ENCODE data around the gene RUNX2. TPM values are rescaled to one million over a fixed set of nuclear protein-coding genes. Genes with fewer than 3 reads are reported as not detected.

Gene RUNX2
- polyA plus RNA-seq, 1 donor from 2014 or later, result not detected

DNA sequence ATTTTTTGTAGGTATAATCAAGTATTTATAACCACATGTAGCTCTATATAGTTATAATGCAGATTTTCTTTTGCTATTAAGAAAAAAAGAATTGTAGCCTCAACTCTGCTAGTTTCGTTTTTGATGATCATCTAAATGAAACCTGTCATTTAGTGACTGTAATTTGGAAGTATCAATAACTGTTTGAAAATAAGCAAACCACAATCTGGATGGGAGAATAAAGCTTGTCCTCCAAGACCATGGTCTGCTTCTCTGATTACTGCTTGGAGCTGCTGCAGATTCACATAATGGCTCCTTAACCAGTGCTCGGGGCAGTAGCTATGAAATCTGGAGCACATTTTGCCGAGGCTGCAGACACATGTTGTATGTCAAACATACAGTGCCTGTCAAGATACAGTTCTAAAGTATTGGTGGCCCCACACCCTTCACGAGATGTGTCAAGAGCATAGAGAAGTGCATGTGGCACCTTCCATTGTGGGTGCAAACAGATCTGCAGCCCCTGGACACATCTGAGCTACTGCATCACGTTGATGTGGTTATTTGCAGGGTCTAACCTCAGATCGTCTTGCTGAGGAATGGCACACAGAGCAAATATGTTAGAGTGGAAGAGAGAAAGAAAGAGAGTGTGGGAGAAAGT lies 305.3 kb downstream of the RUNX2 start:
- Histone ChIP-seq H3F3A (ENCODE audit: insufficient read depth, low read length, poor library complexity, severe bottlenecking) (no peaks in the 10 kb centered on the region), H3K27me3 (ENCODE audit: insufficient read depth, low read depth, low read length) (no peaks in the 10 kb centered on the region), H3K27ac (ENCODE audit: low read length) (no peak overlapping the region), H4K20me1 (ENCODE audit: insufficient read depth) (no peaks in the 10 kb centered on the region), H2AFZ (ENCODE audit: low read depth, low read length) (no peak overlapping the region), H3K4me3 (ENCODE audit: low read length) (no peak overlapping the region), H3K36me3 (ENCODE audit: insufficient read depth, low read length) (no peaks in the 10 kb centered on the region), H3K9me2 (ENCODE audit: insufficient read depth, low read length) (no peaks in the 10 kb centered on the region), H3K9me3 (ENCODE audit: low read length) (no peaks in the 10 kb centered on the region), H3K79me2 (replicated peaks; ENCODE audit: insufficient read depth, low read length) (no peaks in the 10 kb centered on the region), H3K4me2 (ENCODE audit: low read length) (no peak overlapping the region), H3K9ac (ENCODE audit: low read length) (no peak overlapping the region)
- TF ChIP-seq RAD21 (conservative IDR thresholded peaks at IDR 0.05) (no peak), EZH2 (IDR thresholded peaks at IDR 0.05; ENCODE audit: borderline replicate concordance, insufficient read depth, low read length, poor library complexity, severe bottlenecking) (no peak), MXI1 (conservative IDR thresholded peaks at IDR 0.05; ENCODE audit: poor library complexity, severe bottlenecking) (no peak), TAF1 (IDR thresholded peaks at IDR 0.05; ENCODE audit: low read depth) (no peak), SMC3 (conservative IDR thresholded peaks at IDR 0.05; ENCODE audit: poor library complexity) (no peak), EP300 (conservative IDR thresholded peaks at IDR 0.05; ENCODE audit: poor library complexity, severe bottlenecking) (no peak), CTCF (IDR thresholded peaks at IDR 0.05; ENCODE audit: poor library complexity, severe bottlenecking) (no peak), POLR2AphosphoS5 (IDR thresholded peaks at IDR 0.05) (no peak)
- TF ChIP-seq, protein P1, sequence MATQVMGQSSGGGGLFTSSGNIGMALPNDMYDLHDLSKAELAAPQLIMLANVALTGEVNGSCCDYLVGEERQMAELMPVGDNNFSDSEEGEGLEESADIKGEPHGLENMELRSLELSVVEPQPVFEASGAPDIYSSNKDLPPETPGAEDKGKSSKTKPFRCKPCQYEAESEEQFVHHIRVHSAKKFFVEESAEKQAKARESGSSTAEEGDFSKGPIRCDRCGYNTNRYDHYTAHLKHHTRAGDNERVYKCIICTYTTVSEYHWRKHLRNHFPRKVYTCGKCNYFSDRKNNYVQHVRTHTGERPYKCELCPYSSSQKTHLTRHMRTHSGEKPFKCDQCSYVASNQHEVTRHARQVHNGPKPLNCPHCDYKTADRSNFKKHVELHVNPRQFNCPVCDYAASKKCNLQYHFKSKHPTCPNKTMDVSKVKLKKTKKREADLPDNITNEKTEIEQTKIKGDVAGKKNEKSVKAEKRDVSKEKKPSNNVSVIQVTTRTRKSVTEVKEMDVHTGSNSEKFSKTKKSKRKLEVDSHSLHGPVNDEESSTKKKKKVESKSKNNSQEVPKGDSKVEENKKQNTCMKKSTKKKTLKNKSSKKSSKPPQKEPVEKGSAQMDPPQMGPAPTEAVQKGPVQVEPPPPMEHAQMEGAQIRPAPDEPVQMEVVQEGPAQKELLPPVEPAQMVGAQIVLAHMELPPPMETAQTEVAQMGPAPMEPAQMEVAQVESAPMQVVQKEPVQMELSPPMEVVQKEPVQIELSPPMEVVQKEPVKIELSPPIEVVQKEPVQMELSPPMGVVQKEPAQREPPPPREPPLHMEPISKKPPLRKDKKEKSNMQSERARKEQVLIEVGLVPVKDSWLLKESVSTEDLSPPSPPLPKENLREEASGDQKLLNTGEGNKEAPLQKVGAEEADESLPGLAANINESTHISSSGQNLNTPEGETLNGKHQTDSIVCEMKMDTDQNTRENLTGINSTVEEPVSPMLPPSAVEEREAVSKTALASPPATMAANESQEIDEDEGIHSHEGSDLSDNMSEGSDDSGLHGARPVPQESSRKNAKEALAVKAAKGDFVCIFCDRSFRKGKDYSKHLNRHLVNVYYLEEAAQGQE (IDR thresholded peaks at IDR 0.05; ENCODE audit: borderline replicate concordance), result no peak

DNA sequence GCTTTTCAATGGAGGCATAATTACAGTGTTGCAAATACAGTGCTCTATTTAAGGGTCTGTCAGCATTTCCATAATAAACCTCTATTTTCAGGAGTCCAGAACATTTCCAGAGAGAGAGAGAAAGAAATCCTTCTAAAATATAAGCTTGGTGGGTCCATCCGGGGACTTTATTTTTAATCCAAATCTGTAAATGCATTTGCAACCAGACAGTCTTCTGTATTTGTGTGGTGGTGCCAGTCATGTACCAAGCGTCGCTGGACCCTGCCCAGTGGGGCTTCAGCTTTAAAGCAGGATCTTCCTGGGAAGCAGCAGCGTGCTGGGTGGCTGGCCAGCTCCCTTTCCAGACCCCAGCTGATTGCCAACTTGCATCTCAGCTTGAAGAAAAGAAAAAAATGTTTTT lies 306.1 kb downstream of the RUNX2 start:
- H4K20me1 ChIP-seq (ENCODE audit: insufficient read depth), result no peaks in the 10 kb centered on the region
- H3K27ac ChIP-seq (ENCODE audit: low read length), result no peak overlapping the region
- TF ChIP-seq POLR2AphosphoS5 (IDR thresholded peaks at IDR 0.05) (no peak), EZH2 (IDR thresholded peaks at IDR 0.05; ENCODE audit: borderline replicate concordance, insufficient read depth, low read length, poor library complexity, severe bottlenecking) (no peak), TAF1 (IDR thresholded peaks at IDR 0.05; ENCODE audit: low read depth) (no peak), RAD21 (conservative IDR thresholded peaks at IDR 0.05) (no peak), SMC3 (conservative IDR thresholded peaks at IDR 0.05; ENCODE audit: poor library complexity) (no peak), MXI1 (conservative IDR thresholded peaks at IDR 0.05; ENCODE audit: poor library complexity, severe bottlenecking) (no peak), EP300 (conservative IDR thresholded peaks at IDR 0.05; ENCODE audit: poor library complexity, severe bottlenecking) (no peak), CTCF (IDR thresholded peaks at IDR 0.05; ENCODE audit: poor library complexity, severe bottlenecking) (no peak)
- TF ChIP-seq, protein P1 (IDR thresholded peaks at IDR 0.05; ENCODE audit: borderline replicate concordance), result no peak
- no peaks in the 10 kb centered on the region for H3F3A ChIP-seq (ENCODE audit: insufficient read depth, low read length, poor library complexity, severe bottlenecking)
- H3K27me3 ChIP-seq (ENCODE audit: insufficient read depth, low read depth, low read length), result no peaks in the 10 kb centered on the region
- no peaks in the 10 kb centered on the region for H3K36me3 ChIP-seq (ENCODE audit: insufficient read depth, low read length)
- no peak overlapping the region for H2AFZ ChIP-seq (ENCODE audit: low read depth, low read length)
- H3K79me2 ChIP-seq (replicated peaks; ENCODE audit: insufficient read depth, low read length), result no peaks in the 10 kb centered on the region
- no peak overlapping the region for H3K4me2 ChIP-seq (ENCODE audit: low read length)
- no peaks in the 10 kb centered on the region for H3K9me2 ChIP-seq (ENCODE audit: insufficient read depth, low read length)
- H3K9ac ChIP-seq (ENCODE audit: low read length), result no peak overlapping the region
- no peak overlapping the region for H3K4me3 ChIP-seq (ENCODE audit: low read length)
- no peaks in the 10 kb centered on the region for H3K9me3 ChIP-seq (ENCODE audit: low read length)
